ENCODE measurements around the gene WFIKKN1. TPM values are rescaled to one million over a fixed set of nuclear protein-coding genes. Genes with fewer than 3 reads are reported as not detected.
A peak's percentile ranks its signal among the peaks of the same experiment; 100 is the strongest.

Gene WFIKKN1
- total RNA-seq, 2 donors from 2014 or later: 7.7 to 11.6 TPM

- DNase-seq: no peak
Observed at GRCh38 chr16:634051-634670, 3.4 kb downstream of the WFIKKN1 start.

GRCh38 chr16:634996-635395, 4.2 kb downstream of the WFIKKN1 start:
- Histone ChIP-seq H3K36me3 (ENCODE audit: control insufficient read depth, insufficient read depth, low read length) (no peaks in the 10 kb centered on the region), H3K9ac (ENCODE audit: extremely low read depth, low read length, poor library complexity, severe bottlenecking) (no peak overlapping the region), H3K4me3 (ENCODE audit: low read length) (peak overlapping the region; percentile 84), H3K9me3 (ENCODE audit: control insufficient read depth, low read length) (no peaks in the 10 kb centered on the region), H3K27ac (ENCODE audit: low read depth, low read length) (no peak overlapping the region), H3K27me3 (ENCODE audit: control insufficient read depth, insufficient read depth, low read length, poor library complexity, severe bottlenecking) (no peaks in the 10 kb centered on the region), H3K4me1 (ENCODE audit: control insufficient read depth, insufficient read depth, low read length) (peaks cover 7% of the 10 kb centered on the region)
- no peaks in the 10 kb centered on the region for H3K4me1 Mint-ChIP-seq
- H3K4me3 Mint-ChIP-seq: peak overlapping the region; percentile 82
- TF ChIP-seq CTCF (conservative IDR thresholded peaks at IDR 0.05): no peak
- DNase-seq: no peak
- 89 to 95% methylated on average over 6 to 7 of the region's 7 CpGs for WGBS, 2 experiments (ENCODE audit: insufficient coverage in 1 of 2, insufficient read length in 1 of 2)
- no peaks in the 10 kb centered on the region for H3K9me3 Mint-ChIP-seq
- no peaks in the 10 kb centered on the region for H3K27me3 Mint-ChIP-seq (ENCODE audit: insufficient read depth)
- no peak overlapping the region for H3K27ac Mint-ChIP-seq
- H3K36me3 Mint-ChIP-seq (ENCODE audit: low read depth): no peaks in the 10 kb centered on the region

More at GRCh38 chr16:634051-634670, 3.4 kb downstream of the WFIKKN1 start:
- Histone ChIP-seq H3K9me3 (ENCODE audit: control insufficient read depth, low read length) (no peaks in the 10 kb centered on the region), H3K27ac (ENCODE audit: low read depth, low read length) (no peak overlapping the region), H3K9ac (ENCODE audit: extremely low read depth, low read length, poor library complexity, severe bottlenecking) (no peak overlapping the region), H3K36me3 (ENCODE audit: control insufficient read depth, insufficient read depth, low read length) (no peaks in the 10 kb centered on the region), H3K27me3 (ENCODE audit: control insufficient read depth, insufficient read depth, low read length, poor library complexity, severe bottlenecking) (no peaks in the 10 kb centered on the region), H3K4me1 (ENCODE audit: control insufficient read depth, insufficient read depth, low read length) (peaks cover 9% of the 10 kb centered on the region), H3K4me3 (ENCODE audit: low read length) (no peak overlapping the region)
- no peak for TF ChIP-seq CTCF (conservative IDR thresholded peaks at IDR 0.05)
- Mint-ChIP-seq H3K36me3 (ENCODE audit: low read depth) (no peaks in the 10 kb centered on the region), H3K4me3 (peak overlapping the region; percentile 82), H3K9me3 (no peaks in the 10 kb centered on the region), H3K27me3 (ENCODE audit: insufficient read depth) (no peaks in the 10 kb centered on the region), H3K27ac (no peak overlapping the region), H3K4me1 (no peaks in the 10 kb centered on the region)
- 92 to 94% methylated on average over 13 to 22 of the region's 22 CpGs for WGBS, 2 experiments (ENCODE audit: insufficient coverage in 1 of 2, insufficient read length in 1 of 2)

GRCh38 chr16:635573-636205, 4.9 kb downstream of the WFIKKN1 start:
- DNase-seq: no peak
- H3K9me3 ChIP-seq (ENCODE audit: control insufficient read depth, low read length): no peaks in the 10 kb centered on the region
- no peak for TF ChIP-seq CTCF (conservative IDR thresholded peaks at IDR 0.05)
- 11 to 16% methylated on average over 35 to 55 of the region's 55 CpGs for WGBS, 2 experiments (ENCODE audit: insufficient coverage in 1 of 2, insufficient read length in 1 of 2)
- H3K4me3 ChIP-seq (ENCODE audit: low read length): peak overlapping the region; percentile 84
- peak overlapping the region; percentile 82 for H3K4me3 Mint-ChIP-seq
- no peaks in the 10 kb centered on the region for H3K27me3 ChIP-seq (ENCODE audit: control insufficient read depth, insufficient read depth, low read length, poor library complexity, severe bottlenecking)
- no peaks in the 10 kb centered on the region for H3K27me3 Mint-ChIP-seq (ENCODE audit: insufficient read depth)
- H3K27ac Mint-ChIP-seq: no peak overlapping the region
- no peaks in the 10 kb centered on the region for H3K36me3 Mint-ChIP-seq (ENCODE audit: low read depth)
- no peak overlapping the region for H3K27ac ChIP-seq (ENCODE audit: low read depth, low read length)
- no peaks in the 10 kb centered on the region for H3K4me1 Mint-ChIP-seq
- H3K9me3 Mint-ChIP-seq: no peaks in the 10 kb centered on the region
- no peaks in the 10 kb centered on the region for H3K36me3 ChIP-seq (ENCODE audit: control insufficient read depth, insufficient read depth, low read length)
- H3K9ac ChIP-seq (ENCODE audit: extremely low read depth, low read length, poor library complexity, severe bottlenecking): peak overlapping the region; percentile 28
- no peaks in the 10 kb centered on the region for H3K4me1 ChIP-seq (ENCODE audit: control insufficient read depth, insufficient read depth, low read length)
